PC-9 (cell line): ENCODE measurements around the gene DPEP1. TPM values are rescaled to one million over a fixed set of nuclear protein-coding genes. Genes with fewer than 3 reads are reported as not detected.
A peak's percentile ranks its signal among the peaks of the same experiment; 100 is the strongest.
"Not testable (repeated sequence)": the region's sequence is repeated elsewhere in the genome, so short reads cannot be mapped to it uniquely, and the experiment has no call there.

Experiments used
- BruUV-seq: library from RNA; stranded (reverse); fragments of 400-500 nt; replicated peaks from 2 replicates; lab custom pipeline; 2021; lab: Mats Ljungman, UMichigan
- CTCF ChIA-PET: fragments of 300-600 bp; sonication (Branson Sonifier 250); formaldehyde crosslinking; loops from one replicate; lab custom pipeline; 2022; ENCODE audit warnings: antibody characterized with exemption; lab: Charles Lee
- POLR2A ChIA-PET: fragments of 300-600 bp; sonication (Branson Sonifier 250); formaldehyde crosslinking; loops from one replicate; lab custom pipeline; 2022; ENCODE audit warnings: antibody characterized with exemption; ENCODE audit not compliant: unreplicated experiment; lab: Charles Lee
- DNase-seq, 2 experiments: peaks; one replicate each; pipeline versions ENCODE4 v3.0.0 to v3.0.0-alpha.2; 2015 to 2022; ENCODE audit warnings: mixed read lengths in 1 of 2
- H2AFZ ChIP-seq: fragments of 200-600 bp; sonication (generic); 2 replicates; pipeline ENCODE4 v1.8.1; 2017; ENCODE audit warnings: antibody characterized with exemption
- H3F3A ChIP-seq: fragments of 200-600 bp; sonication (generic); 2 replicates; pipeline ENCODE4 v1.8.1; 2017; ENCODE audit warnings: antibody characterized with exemption, mild to moderate bottlenecking, low read depth; ENCODE audit not compliant: insufficient read depth
- H3K27ac ChIP-seq: fragments of 200-600 bp; sonication (generic); 2 replicates; pipeline ENCODE4 v1.6.1; 2016; ENCODE audit warnings: mixed run types
- H3K27me3 ChIP-seq: fragments of 200-600 bp; sonication (generic); 2 replicates; pipeline ENCODE4 v1.6.1; 2016; ENCODE audit warnings: low read depth, mixed run types; ENCODE audit not compliant: insufficient read depth
- H3K36me3 ChIP-seq: fragments of 200-600 bp; sonication (generic); 2 replicates; pipeline ENCODE4 v1.6.1; 2016; ENCODE audit warnings: low read depth, mixed run types
- H3K4me1 ChIP-seq: fragments of 200-600 bp; sonication (generic); replicated peaks from 2 replicates; pipeline ENCODE4 v1.6.1; 2016; ENCODE audit warnings: mixed run types; ENCODE audit not compliant: insufficient read depth
- H3K4me2 ChIP-seq: fragments of 200-600 bp; sonication (generic); 2 replicates; pipeline ENCODE4 v1.6.1; 2017; ENCODE audit warnings: mixed run types
- H3K4me3 ChIP-seq: fragments of 200-600 bp; sonication (generic); 2 replicates; pipeline ENCODE4 v1.6.1; 2016; ENCODE audit warnings: mixed run types
- H3K79me2 ChIP-seq: fragments of 200-600 bp; sonication (generic); 2 replicates; pipeline ENCODE4 v1.6.1; 2017; ENCODE audit warnings: low read depth, mixed run types
- H3K9me2 ChIP-seq: fragments of 200-600 bp; sonication (generic); 2 replicates; pipeline ENCODE4 v1.8.1; 2017; ENCODE audit warnings: mild to moderate bottlenecking; ENCODE audit not compliant: insufficient read depth
- H3K9me3 ChIP-seq: fragments of 200-600 bp; sonication (generic); 2 replicates; pipeline ENCODE4 v1.8.1; 2016; ENCODE audit warnings: low read depth; ENCODE audit not compliant: insufficient read depth
- H4K20me1 ChIP-seq: fragments of 200-600 bp; sonication (generic); 2 replicates; pipeline ENCODE4 v1.8.1; 2017; ENCODE audit not compliant: insufficient read depth
- CTCF ChIP-seq: fragments of 200-600 bp; sonication (generic); conservative IDR thresholded peaks from 2 replicates; pipeline ENCODE4 v1.6.1; 2017; ENCODE audit warnings: mixed run types, antibody characterized with exemption, mild to moderate bottlenecking, moderate library complexity
- EZH2 ChIP-seq: fragments of 200-600 bp; sonication (generic); IDR thresholded peaks from 2 replicates; pipeline ENCODE4 v1.8.0; 2017; ENCODE audit warnings: antibody characterized with exemption, low read depth
- intact Hi-C: fragments of 100-400 bp; cut with micrococcal nuclease; formaldehyde crosslinking; loops from one replicate; pipeline ENCODE4 v1.10.0; 2022; ENCODE audit not compliant: unreplicated experiment
- total RNA-seq: library from RNA; stranded (reverse); gene quantifications from 2 replicates; pipeline ENCODE4 v1.2.3, GENCODE V29; 2021

The DPEP1 gene
- total RNA-seq, 1 experiment from 2014 or later: not detected

- peak in 1 of 2 experiments; percentile 32 for DNase-seq
- POLR2A ChIA-PET: no interaction called here
- Histone ChIP-seq H3K4me2 (no peak overlapping the region), H3K27me3 (no peaks in the 10 kb centered on the region), H3K79me2 (no peaks in the 10 kb centered on the region), H3K9me2 (no peaks in the 10 kb centered on the region), H3K9me3 (no peaks in the 10 kb centered on the region), H4K20me1 (peaks cover 12% of the 10 kb centered on the region), H2AFZ (no peak overlapping the region), H3K4me3 (no peak overlapping the region), H3K36me3 (no peaks in the 10 kb centered on the region), H3F3A (peaks cover 34% of the 10 kb centered on the region), H3K4me1 (peaks cover 16% of the 10 kb centered on the region), H3K27ac (no peak overlapping the region)
- no TSS peak for BruUV-seq
- CTCF ChIA-PET: no interaction called here
- TF ChIP-seq EZH2 (no peak), CTCF (no peak)
- intact Hi-C loops: loop anchor here (5.0 kb wide), 1 partner anchor 133 kb away; the partner anchor contains the start of gene SPATA2L
Observed at GRCh38 chr16:89569506-89570341, 43.7 kb upstream of the DPEP1 start.

GRCh38 chr16:89570342-89570923 is 43.0 kb upstream of the DPEP1 start:
- DNase-seq: peak in 1 of 2 experiments; percentile 32
- Histone ChIP-seq H4K20me1 (peaks cover 9% of the 10 kb centered on the region; the same call in 1 of the 2 replicates), H3K79me2 (no peaks in the 10 kb centered on the region), H3K4me3 (no peak overlapping the region), H3K4me1 (peaks cover 8% of the 10 kb centered on the region), H3K27ac (no peak overlapping the region), H2AFZ (no peak overlapping the region), H3K9me3 (no peaks in the 10 kb centered on the region), H3K27me3 (no peaks in the 10 kb centered on the region), H3F3A (peaks cover 28% of the 10 kb centered on the region), H3K4me2 (no peak overlapping the region), H3K9me2 (no peaks in the 10 kb centered on the region), H3K36me3 (no peaks in the 10 kb centered on the region)
- BruUV-seq: no TSS peak
- no peak for TF ChIP-seq EZH2
- TF ChIP-seq CTCF: no peak
- intact Hi-C loops: loop anchor here (5.0 kb wide), 1 partner anchor 132 kb away; the partner anchor contains the start of gene SPATA2L
- ChIA-PET POLR2A (no interaction called here), CTCF (no interaction called here)

GRCh38 chr16:89570983-89571598 is 42.4 kb upstream of the DPEP1 start:
- H3K4me3 ChIP-seq, H3K36me3 ChIP-seq, H3K9me3 ChIP-seq, H3K4me2 ChIP-seq, CTCF ChIA-PET, BruUV-seq, H4K20me1 ChIP-seq, H3K9me2 ChIP-seq, H3K79me2 ChIP-seq, H3K27ac ChIP-seq, H3K27me3 ChIP-seq, H2AFZ ChIP-seq, H3K4me1 ChIP-seq: not testable (repeated sequence)
- H3F3A ChIP-seq: peaks cover 22% of the 10 kb centered on the region; the same call in 1 of the 2 replicates
- DNase-seq: peak in 1 of 2 experiments; percentile 26
- intact Hi-C loops: loop anchor here (5.0 kb wide), 1 partner anchor 131 kb away; the partner anchor contains the start of gene SPATA2L
- POLR2A ChIA-PET: interaction anchor here (0.5 kb wide), 1 partner anchor 20 kb away, joined by 3 read pairs; no protein-coding TSS in a partner anchor
